ENCODE measurements around the gene ZNF558.

The ZNF558 gene

GRCh38 chr19:8849232-8849631 is 17.1 kb upstream of the ZNF558 start:
- TF ChIP-seq, protein P1, sequence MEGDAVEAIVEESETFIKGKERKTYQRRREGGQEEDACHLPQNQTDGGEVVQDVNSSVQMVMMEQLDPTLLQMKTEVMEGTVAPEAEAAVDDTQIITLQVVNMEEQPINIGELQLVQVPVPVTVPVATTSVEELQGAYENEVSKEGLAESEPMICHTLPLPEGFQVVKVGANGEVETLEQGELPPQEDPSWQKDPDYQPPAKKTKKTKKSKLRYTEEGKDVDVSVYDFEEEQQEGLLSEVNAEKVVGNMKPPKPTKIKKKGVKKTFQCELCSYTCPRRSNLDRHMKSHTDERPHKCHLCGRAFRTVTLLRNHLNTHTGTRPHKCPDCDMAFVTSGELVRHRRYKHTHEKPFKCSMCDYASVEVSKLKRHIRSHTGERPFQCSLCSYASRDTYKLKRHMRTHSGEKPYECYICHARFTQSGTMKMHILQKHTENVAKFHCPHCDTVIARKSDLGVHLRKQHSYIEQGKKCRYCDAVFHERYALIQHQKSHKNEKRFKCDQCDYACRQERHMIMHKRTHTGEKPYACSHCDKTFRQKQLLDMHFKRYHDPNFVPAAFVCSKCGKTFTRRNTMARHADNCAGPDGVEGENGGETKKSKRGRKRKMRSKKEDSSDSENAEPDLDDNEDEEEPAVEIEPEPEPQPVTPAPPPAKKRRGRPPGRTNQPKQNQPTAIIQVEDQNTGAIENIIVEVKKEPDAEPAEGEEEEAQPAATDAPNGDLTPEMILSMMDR (IDR thresholded peaks at IDR 0.05), result no peak

DNA sequence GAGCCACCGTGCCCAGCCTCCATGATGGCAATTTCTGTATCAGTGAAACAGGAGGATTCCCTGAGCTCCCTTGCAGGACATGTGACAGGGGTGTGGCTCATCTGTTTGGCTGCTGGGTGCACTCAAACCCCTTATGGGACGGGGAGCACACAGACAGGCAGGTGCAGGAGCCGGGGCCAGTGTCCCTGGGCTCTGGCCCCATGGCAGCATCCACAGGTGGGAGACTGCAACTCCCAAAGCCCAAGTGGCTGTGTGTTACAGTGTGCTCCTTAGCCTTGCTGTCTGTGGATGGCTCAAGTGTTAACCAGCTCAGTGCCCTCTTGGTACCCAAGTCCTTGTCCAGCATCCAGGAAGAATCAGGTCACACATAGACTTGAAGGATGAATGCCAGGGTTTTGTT is 14.7 kb upstream of the ZNF558 start:
- TF ChIP-seq, protein P1 (IDR thresholded peaks at IDR 0.05), result no peak

- TF ChIP-seq, protein P1 (IDR thresholded peaks at IDR 0.05), result no peak
These were observed 8.6 kb upstream of the ZNF558 start for GRCh38 chr19:8840708-8841107.

DNA sequence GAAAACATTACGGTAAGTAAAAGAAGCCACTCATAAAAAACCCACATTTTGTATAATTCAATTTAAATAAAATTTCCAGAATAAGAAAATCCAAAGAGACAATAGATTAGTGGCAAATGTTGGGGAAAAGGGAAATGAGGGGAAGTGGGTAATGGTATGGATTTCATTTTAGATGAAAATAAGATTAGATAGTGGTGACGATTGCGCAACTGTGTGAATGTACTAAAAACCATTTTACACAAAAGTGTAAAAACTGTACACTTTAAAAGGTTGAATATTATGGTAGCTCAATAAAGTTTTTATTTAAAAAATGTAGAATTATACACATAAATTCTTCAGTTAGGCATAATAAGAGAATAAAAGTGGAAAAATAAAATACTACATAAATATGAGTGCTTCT is 3.8 kb upstream of the ZNF558 start:
- TF ChIP-seq, protein P1 (IDR thresholded peaks at IDR 0.05), result no peak

- TF ChIP-seq, protein P1 (IDR thresholded peaks at IDR 0.05), result no peak
These were observed 3.3 kb upstream of the ZNF558 start for GRCh38 chr19:8835446-8835845.

DNA sequence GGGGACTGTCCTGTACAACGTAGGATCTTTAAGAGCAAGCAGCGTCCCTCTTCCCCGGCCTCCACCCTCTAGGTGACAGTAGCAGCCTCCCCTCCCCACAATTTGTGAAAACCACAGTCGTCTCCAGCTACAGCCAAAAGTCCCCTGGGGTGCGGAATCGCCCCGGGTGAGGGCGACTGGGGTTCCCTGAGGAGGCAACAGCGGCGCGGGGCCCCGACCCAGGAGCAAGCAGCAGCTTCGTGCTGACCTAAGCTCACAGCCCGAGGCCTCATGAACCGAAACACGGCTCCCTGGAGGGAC is 322 bp downstream of the ZNF558 start:
- TF ChIP-seq, protein P1 (IDR thresholded peaks at IDR 0.05), result no peak

GRCh38 chr19:8831373-8831772 is 731 bp downstream of the ZNF558 start:
- TF ChIP-seq, protein P1 (IDR thresholded peaks at IDR 0.05), result no peak

GRCh38 chr19:8827277-8827676 is 4.8 kb downstream of the ZNF558 start:
- TF ChIP-seq, protein P1 (IDR thresholded peaks at IDR 0.05), result no peak

Measured in LNCAP (cell line).